ENCODE results near the gene SEH1L.
"Not testable (repeated sequence)": the region's sequence is repeated elsewhere in the genome, so short reads cannot be mapped to it uniquely, and the experiment has no call there.

SEH1L gene

GRCh38 chr18:12944709-12945108 is 3.1 kb upstream of the SEH1L start:
- DNase-seq: no peak

- DNase-seq: no peak
These were observed 1.1 kb upstream of the SEH1L start for GRCh38 chr18:12946549-12947284.

GRCh38 chr18:12948050-12948804 is 416 bp downstream of the SEH1L start:
- peak; percentile 95 for DNase-seq

GRCh38 chr18:12958478-12958877 is 10.7 kb downstream of the SEH1L start:
- no peak for DNase-seq

- no peak for DNase-seq
These were observed 12.6 kb downstream of the SEH1L start for GRCh38 chr18:12960395-12960794.

GRCh38 chr18:12960853-12961397 is 13.1 kb downstream of the SEH1L start:
- DNase-seq: no peak

- no peak for DNase-seq
These were observed 15.3 kb downstream of the SEH1L start for GRCh38 chr18:12963069-12963468.

- no peak for DNase-seq
These were observed 20.3 kb downstream of the SEH1L start for GRCh38 chr18:12968115-12968514.

GRCh38 chr18:12968619-12969018 is 20.8 kb downstream of the SEH1L start:
- no peak for DNase-seq

GRCh38 chr18:12973562-12974213 is 25.9 kb downstream of the SEH1L start:
- DNase-seq: no peak

GRCh38 chr18:12975488-12975887 is 27.7 kb downstream of the SEH1L start:
- no peak for DNase-seq

GRCh38 chr18:12976305-12976704 is 28.5 kb downstream of the SEH1L start:
- DNase-seq: no peak

- not testable (repeated sequence) for DNase-seq
These were observed 32.3 kb downstream of the SEH1L start for GRCh38 chr18:12980065-12980464.

GRCh38 chr18:12989397-12990122 is 41.7 kb downstream of the SEH1L start:
- no peak for DNase-seq

- no peak for DNase-seq
These were observed 42.3 kb downstream of the SEH1L start for GRCh38 chr18:12990123-12990475.

- DNase-seq: no peak
These were observed 42.8 kb downstream of the SEH1L start for GRCh38 chr18:12990641-12990966.

GRCh38 chr18:12990967-12991820 is 43.4 kb downstream of the SEH1L start, which contains the start of gene CEP192:
Gene CEP192, plus strand, starts transcription at chr18:12991362. Its CDS starts 8,063 bp downstream, at chr18:12999425.
- peak; percentile 95 for DNase-seq

- DNase-seq: no peak
These were observed 44.0 kb downstream of the SEH1L start for GRCh38 chr18:12991821-12992179.

- no peak for DNase-seq
These were observed 45.6 kb downstream of the SEH1L start for GRCh38 chr18:12993439-12993838.

- DNase-seq: no peak
These were observed 47.6 kb downstream of the SEH1L start for GRCh38 chr18:12995424-12995823.

GRCh38 chr18:12995952-12996477 is 48.2 kb downstream of the SEH1L start:
- no peak for DNase-seq

All from effector CD8-positive, alpha-beta T cell (primary cell).